AG08395 (cell line): ENCODE results near the gene CKMT1B.
"Not testable (repeated sequence)": the region's sequence is repeated elsewhere in the genome, so short reads cannot be mapped to it uniquely, and the experiment has no call there.

Experiments
- DNase-seq: peaks from one replicate; pipeline ENCODE4 v3.0.0; 2012; ENCODE audit warnings: mixed read lengths, low spot score

Gene CKMT1B

DNA sequence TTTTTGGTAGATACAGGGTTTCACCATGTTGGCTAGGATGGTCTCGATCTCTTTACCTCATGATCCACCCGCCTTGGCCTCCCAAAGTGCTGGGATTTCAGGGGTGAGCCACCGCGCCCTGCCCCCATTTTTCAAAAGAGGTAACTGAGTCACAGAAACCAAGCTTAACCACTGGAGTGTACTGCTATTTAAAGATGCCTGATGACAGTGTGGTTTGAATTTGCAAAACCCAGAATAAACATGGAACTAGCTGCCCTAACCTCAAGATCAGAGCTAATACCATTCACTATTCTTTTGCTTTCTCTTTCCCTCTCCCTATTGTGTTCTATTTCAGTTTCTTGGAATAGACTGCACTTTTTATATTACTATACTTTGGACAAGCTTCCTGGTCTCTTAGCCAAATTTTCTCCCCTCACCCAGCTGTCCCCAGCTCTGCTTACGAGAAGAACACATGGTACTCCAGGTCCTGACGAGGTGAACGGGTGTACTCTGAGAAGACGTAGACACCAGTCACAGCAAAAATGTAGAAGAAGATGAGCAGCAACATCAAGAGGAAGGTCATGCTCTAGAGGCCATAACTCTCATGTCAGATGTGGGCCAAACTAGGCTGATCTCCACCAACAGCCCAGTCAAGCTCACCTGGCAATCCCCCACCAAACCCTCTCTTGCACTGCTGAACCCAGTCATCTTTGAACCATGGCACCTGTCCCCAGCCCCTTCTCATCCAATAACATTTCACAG is 44.8 kb downstream of the CKMT1B start:
- not testable (repeated sequence) for DNase-seq
